ENCODE data around the gene PROB1. TPM values are rescaled to one million over a fixed set of nuclear protein-coding genes. Genes with fewer than 3 reads are reported as not detected.

Gene PROB1
- polyA plus RNA-seq, 1 of the 3 experiments (the other 2 are of a cell fraction): 0.44 TPM

- TF ChIP-seq REST (IDR thresholded peaks at IDR 0.05; ENCODE audit: low read depth, low read length): no peak
Observed at GRCh38 chr5:139341187-139341688, 53.7 kb downstream of the PROB1 start (continued).

Other genes with a start within 250 kb of the PROB1 start
- 25.9 and 26.2 TPM in 2 replicates for gene SIL1, start 196.7 kb downstream of the PROB1 start, polyA plus RNA-seq (2012; rRNA removed)
- 40.4 and 63.6 TPM in 2 replicates for gene MATR3, start 101.4 kb downstream of the PROB1 start, polyA plus RNA-seq (2012; rRNA removed)
- 52.9 and 73.2 TPM in 2 replicates for gene PAIP2, start 53.2 kb downstream of the PROB1 start, polyA plus RNA-seq (2012; rRNA removed)
- not detected in 2 replicates for gene SLC23A1, start 11.8 kb downstream of the PROB1 start, polyA plus RNA-seq (2012; rRNA removed)
- gene MZB1, start 5.2 kb downstream of the PROB1 start, polyA plus RNA-seq (2012; rRNA removed): 0.06 TPM in 1 of 2 replicates, not detected in the other
- gene SPATA24, start 9.0 kb upstream of the PROB1 start, polyA plus RNA-seq (2012; rRNA removed): 7.6 and 10.8 TPM in 2 replicates
- 7.4 and 10.3 TPM in 2 replicates for gene DNAJC18, start 44.4 kb upstream of the PROB1 start, polyA plus RNA-seq (2012; rRNA removed)
- 10.9 and 13.5 TPM in 2 replicates for gene ECSCR, start 67.6 kb upstream of the PROB1 start, polyA plus RNA-seq (2012; rRNA removed)
- gene SMIM33, start 75.9 kb upstream of the PROB1 start, polyA plus RNA-seq (2012; rRNA removed): not detected in 2 replicates
- 98.4 and 119 TPM in 2 replicates for gene STING1, start 87.7 kb upstream of the PROB1 start, polyA plus RNA-seq (2012; rRNA removed)
- 22.8 and 24.5 TPM in 2 replicates for gene UBE2D2, start 166.2 kb upstream of the PROB1 start, polyA plus RNA-seq (2012; rRNA removed)

All from SK-N-SH (cell line).